Measurements from ENCODE around the gene SULT1A1. TPM values are rescaled to one million over a fixed set of nuclear protein-coding genes. Genes with fewer than 3 reads are reported as not detected.

Gene SULT1A1
- total and polyA plus RNA-seq, 2 of the 8 experiments (the other 6 are each of a cell fraction or from before 2014, with no cell fraction given): 2.1 to 4.0 TPM

GRCh38 chr16:28574925-28575324 is 34.9 kb downstream of the SULT1A1 start:
- ChIA-PET CTCF (ENCODE audit: partially characterized antibody) (interaction anchor here (0.6 to 1.7 kb wide), 4 partner anchors 10 to 41 kb away, joined by 3 to 4 read pairs (median 4); no protein-coding TSS in a partner anchor), POLR2A (ENCODE audit: partially characterized antibody) (interaction anchor here (1.1 to 1.4 kb wide), 2 partner anchors 11 to 15 kb away, joined by 3 to 4 read pairs; no protein-coding TSS in a partner anchor)
- Histone ChIP-seq H2BK5ac (ENCODE audit: low read depth, low read length) (no peak overlapping the region), H3K4me3 (ENCODE audit: extremely low read depth in 1 of 4, insufficient read depth in 2 of 4, low read depth in 3 of 4, low read length in 4 of 4) (no peak overlapping the region), H4K5ac (ENCODE audit: insufficient read length, low read depth, low read length) (no peak overlapping the region), H3K56ac (replicated peaks; ENCODE audit: insufficient read length, low read depth, low read length) (no peak overlapping the region), H3K14ac (ENCODE audit: insufficient read length) (no peak overlapping the region), H4K8ac (ENCODE audit: extremely low read depth, insufficient read depth, low read length) (no peak overlapping the region), H3K9ac (replicated peaks in 1 of 4; ENCODE audit: extremely low read depth in 1 of 4, low read depth in 3 of 4, low read length in 3 of 4) (no peak overlapping the region), H3K36me3 (ENCODE audit: control insufficient read depth in 2 of 4, insufficient read depth in 4 of 4, low read length in 3 of 4) (no peaks in the 10 kb centered on the region), H3K79me1 (ENCODE audit: low read depth, low read length) (0 out of 2 replicates have a peak, but pooled peaks cover 2% of the 10 kb centered on the region), H3K79me2 (ENCODE audit: control insufficient read depth in 1 of 2, insufficient read depth in 2 of 2, low read length in 2 of 2) (no peaks in the 10 kb centered on the region), H2BK15ac (ENCODE audit: low read length) (no peak overlapping the region), H3K18ac (ENCODE audit: extremely low read depth, low read length) (no peak overlapping the region), H4K20me1 (replicated peaks in 1 of 2; ENCODE audit: control insufficient read depth in 1 of 2, insufficient read depth in 2 of 2, low read length in 2 of 2) (peaks cover 0 to 2% of the 10 kb centered on the region in 2 experiments), H2BK120ac (replicated peaks; ENCODE audit: low read depth, low read length) (no peak overlapping the region), H3K4ac (replicated peaks; ENCODE audit: insufficient read length, low read depth, low read length) (no peak overlapping the region), H3K4me2 (ENCODE audit: insufficient read depth in 1 of 2, low read depth in 2 of 2, low read length in 2 of 2) (no peak overlapping the region), H3K23me2 (ENCODE audit: low read depth, low read length) (no peaks in the 10 kb centered on the region), H3K27me3 (replicated peaks in 1 of 4; ENCODE audit: control insufficient read depth in 3 of 4, extremely low read depth in 1 of 4, insufficient read depth in 3 of 4, low read length in 3 of 4) (no peaks in the 10 kb centered on the region; a peak in 1 of 7 replicates), H3K9me3 (ENCODE audit: insufficient read depth in 2 of 2, low read depth in 1 of 2, low read length in 1 of 2) (no peaks in the 10 kb centered on the region), H2AFZ (ENCODE audit: low read length) (no peak overlapping the region), H3K4me1 (replicated peaks in 1 of 4; ENCODE audit: control insufficient read depth in 3 of 4, insufficient read depth in 4 of 4, low read length in 3 of 4) (peaks cover 7 to 15% (median 8%) of the 10 kb centered on the region in 4 experiments), H2AK5ac (ENCODE audit: low read depth, low read length) (no peak overlapping the region), H3K23ac (ENCODE audit: insufficient read length) (no peak overlapping the region), H4K91ac (replicated peaks; ENCODE audit: insufficient read length, low read length) (no peak overlapping the region), H3K27ac (ENCODE audit: low read depth, low read length) (no peak overlapping the region), H2BK12ac (ENCODE audit: low read depth, low read length) (no peak overlapping the region), H2BK20ac (ENCODE audit: low read length) (no peak overlapping the region)
- WGBS, 2 experiments (ENCODE audit: extremely low coverage in 1 of 2, insufficient coverage in 1 of 2, insufficient read length in 1 of 2, insufficient replicate concordance in 2 of 2, low coverage in 1 of 2, low lambda C conversion rate in 2 of 2, missing lambda C conversion rate in 1 of 2): 94% methylated on average over 2 of the region's 2 CpGs; no CpG with 5 or more reads in 1 of the 2 experiments
- FAIRE-seq (no peak), DNase-seq (ENCODE audit: low read depth in 1 of 2, low spot score in 2 of 2) (no peak)
- TF ChIP-seq ZNF274 (IDR thresholded peaks at IDR 0.05; ENCODE audit: borderline replicate concordance, extremely low read depth, low read length) (no peak), RAD21 (IDR thresholded peaks at IDR 0.05 in 1 of 2, conservative IDR thresholded peaks at IDR 0.05 in 1 of 2; ENCODE audit: low read depth in 2 of 2, low read length in 2 of 2) (no peak), MAFK (IDR thresholded peaks at IDR 0.05; ENCODE audit: low read depth, low read length) (no peak), KDM1A (IDR thresholded peaks at IDR 0.05; ENCODE audit: borderline replicate concordance, low read length) (no peak), CHD2 (IDR thresholded peaks at IDR 0.05; ENCODE audit: low read length) (no peak), CBX8 (IDR thresholded peaks at IDR 0.05; ENCODE audit: borderline replicate concordance, low read depth, low read length) (no peak), ASH2L (IDR thresholded peaks at IDR 0.05; ENCODE audit: low read length) (no peak), EZH2 (IDR thresholded peaks at IDR 0.05; ENCODE audit: low read depth, low read length, severe bottlenecking) (no peak)

Data from H1 (cell line).